HFF-Myc (cell line): ENCODE measurements around the gene SART1.

Experiments
- DNase-seq: peaks from one replicate; pipeline ENCODE4 v3.0.0-alpha.2; 2011; ENCODE audit warnings: low read depth; ENCODE audit errors: extremely low read depth
- H3K4me3 ChIP-seq: replicated peaks from 2 replicates; pipeline ENCODE4 v1.5.1; 2011; ENCODE audit warnings: low read depth, mild to moderate bottlenecking, control low read depth, low read length
- CTCF ChIP-seq: IDR thresholded peaks from 2 replicates; pipeline ENCODE4 v1.5.1; 2012; ENCODE audit warnings: mild to moderate bottlenecking, low read depth, low read length, control low read depth; ENCODE audit errors: missing control alignments

SART1 gene

GRCh38 chr11:65917434-65918210, 43.9 kb upstream of the SART1 start:
- no peak for DNase-seq
- peak overlapping the region; percentile 99 for H3K4me3 ChIP-seq
- no peak for TF ChIP-seq CTCF

- H3K4me3 ChIP-seq: peak within 1 kb of the TSS; percentile 99
- TF ChIP-seq CTCF: no peak
- no peak for DNase-seq
Measured at GRCh38 chr11:65918211-65919140, 43.1 kb upstream of the SART1 start, which contains the start of gene C11orf68. Gene C11orf68 (minus strand): TSS chr11:65919062. CDS start chr11:65919031, 31 bp downstream.

GRCh38 chr11:65919141-65919572, 42.4 kb upstream of the SART1 start, which contains the start of gene DRAP1:
Gene DRAP1 (plus strand): TSS chr11:65919426. CDS start chr11:65919502, 76 bp downstream.
- peak within 1 kb of the TSS; percentile 99 for H3K4me3 ChIP-seq
- DNase-seq: peak; percentile 82
- TF ChIP-seq CTCF: no peak

- H3K4me3 ChIP-seq: peak overlapping the region; percentile 78
- no peak for DNase-seq
- no peak for TF ChIP-seq CTCF
Measured at GRCh38 chr11:65919573-65920371, 41.8 kb upstream of the SART1 start.

- no peak for TF ChIP-seq CTCF
- H3K4me3 ChIP-seq: peak overlapping the region; percentile 78
- DNase-seq: no peak
Measured at GRCh38 chr11:65920372-65920802, 41.1 kb upstream of the SART1 start.

GRCh38 chr11:65921033-65921555, 40.4 kb upstream of the SART1 start:
- no peak for TF ChIP-seq CTCF
- DNase-seq: no peak
- H3K4me3 ChIP-seq: peak overlapping the region; percentile 78
